GM10847 (cell line): ENCODE data around the gene ZC3H12C.

ENCODE experiments used
- POLR2A ChIP-seq: IDR thresholded peaks from 2 replicates; pipeline ENCODE4 v1.6.1; 2011; ENCODE audit not compliant: insufficient read length; ENCODE audit errors: extremely low read depth

Gene ZC3H12C

GRCh38 chr11:110113505-110113904 lies 20.3 kb downstream of the ZC3H12C start:
- no peak for TF ChIP-seq POLR2A

GRCh38 chr11:110113973-110114372 lies 20.8 kb downstream of the ZC3H12C start:
- TF ChIP-seq POLR2A, result no peak

GRCh38 chr11:110119317-110119716 lies 26.1 kb downstream of the ZC3H12C start:
- no peak for TF ChIP-seq POLR2A

GRCh38 chr11:110121204-110121603 lies 28.0 kb downstream of the ZC3H12C start:
- no peak for TF ChIP-seq POLR2A

GRCh38 chr11:110123003-110123402 lies 29.8 kb downstream of the ZC3H12C start:
- TF ChIP-seq POLR2A, result no peak

GRCh38 chr11:110124605-110125004 lies 31.4 kb downstream of the ZC3H12C start:
- TF ChIP-seq POLR2A, result no peak

GRCh38 chr11:110125632-110126031 lies 32.4 kb downstream of the ZC3H12C start:
- no peak for TF ChIP-seq POLR2A

- TF ChIP-seq POLR2A, result no peak
Observed at GRCh38 chr11:110126936-110127335, 33.7 kb downstream of the ZC3H12C start.

- TF ChIP-seq POLR2A, result no peak
Observed at GRCh38 chr11:110128161-110128560, 35.0 kb downstream of the ZC3H12C start.

- TF ChIP-seq POLR2A, result no peak
Observed at GRCh38 chr11:110130642-110131238, 37.5 kb downstream of the ZC3H12C start.

GRCh38 chr11:110131386-110132123 lies 38.4 kb downstream of the ZC3H12C start:
- TF ChIP-seq POLR2A, result no peak

- TF ChIP-seq POLR2A, result no peak
Observed at GRCh38 chr11:110133160-110133559, 40.0 kb downstream of the ZC3H12C start.

GRCh38 chr11:110134110-110134509 lies 40.9 kb downstream of the ZC3H12C start:
- TF ChIP-seq POLR2A, result no peak

GRCh38 chr11:110141812-110142211 lies 48.6 kb downstream of the ZC3H12C start:
- no peak for TF ChIP-seq POLR2A

- TF ChIP-seq POLR2A, result no peak
Observed at GRCh38 chr11:110147962-110148709, 54.9 kb downstream of the ZC3H12C start.
